K562 (cell line): ENCODE measurements around the gene HMGB1. TPM values are rescaled to one million over a fixed set of nuclear protein-coding genes. Genes with fewer than 3 reads are reported as not detected.

Experiments used
- ATAC-seq: fragments of 200-7000 bp; cut with Tn5 transposase; 3 replicates; pipeline ENCODE4 v1.9.1; 2020; ENCODE audit warnings: moderate library complexity
- BruUV-seq: library from RNA; stranded (reverse); fragments of 400-500 nt; replicated peaks from 2 replicates; lab custom pipeline; 2021; lab: Mats Ljungman, UMichigan
- CTCF ChIA-PET: fragments of 300-600 bp; formaldehyde crosslinking; extraction: SDS; loops from one replicate; lab custom pipeline; 2021; ENCODE audit warnings: low intra/inter-chr PET ratio; lab: Yijun Ruan, JAX
- POLR2A ChIA-PET: fragments of 300-600, 350-650 bp; sonication (Branson Sonifier 250); formaldehyde crosslinking; extraction: SDS; loops from one replicate; lab custom pipeline; 2021; ENCODE audit warnings: antibody characterized with exemption, inconsistent platforms; lab: Yijun Ruan, JAX
- DNase-seq, 4 experiments: peaks; one replicate each; pipeline versions ENCODE4 v3.0.0 to v3.0.0-alpha.2; 2011 to 2018; ENCODE audit warnings: low spot score in 3 of 4, mixed read lengths in 3 of 4; ENCODE audit errors: extremely low read depth in 1 of 4
- FAIRE-seq: peaks from 2 replicates; lab custom pipeline; 2011; peaks lifted over from hg19 to GRCh38; lab: Jason Lieb, UNC
- H2AFZ ChIP-seq: 2 replicates; pipeline ENCODE4 v1.6.0; 2011; ENCODE audit warnings: low read depth, low read length, control low read depth, inconsistent platforms
- H3K27ac ChIP-seq: fragments of 200-600 bp; 3 replicates; pipeline ENCODE4 v1.8.0; 2011; ENCODE audit warnings: low read depth, mild to moderate bottlenecking, control low read depth, inconsistent platforms, low read length, moderate library complexity, mixed read lengths; ENCODE audit errors: extremely low read depth
- H3K27me3 ChIP-seq, 2 experiments: fragments of 300-600 bp in 1 of 2; 2 replicates in 1 of 2; 3 replicates in 1 of 2; pipeline versions ENCODE4 v1.6.0 to v1.8.0; 2011; ENCODE audit warnings: inconsistent platforms in 2 of 2, low read length in 2 of 2, mild to moderate bottlenecking in 1 of 2, mixed read lengths in 1 of 2, moderate library complexity in 1 of 2; ENCODE audit not compliant: control insufficient read depth in 2 of 2, insufficient read depth in 2 of 2
- H3K36me3 ChIP-seq: fragments of 300-600 bp; 3 replicates; pipeline ENCODE4 v1.8.0; 2011; ENCODE audit warnings: mild to moderate bottlenecking, low read length, inconsistent platforms; ENCODE audit not compliant: control insufficient read depth, insufficient read depth
- H3K4me1 ChIP-seq, 2 experiments: fragments of 200-600 bp in 1 of 2; replicated peaks in 1 of 2; 2 replicates in 1 of 2; 3 replicates in 1 of 2; pipeline versions ENCODE4 v1.5.1 to v1.8.0; 2011; ENCODE audit warnings: inconsistent platforms in 2 of 2, low read length in 2 of 2, mild to moderate bottlenecking in 1 of 2, mixed read lengths in 1 of 2, moderate library complexity in 1 of 2; ENCODE audit not compliant: control insufficient read depth in 2 of 2, insufficient read depth in 2 of 2
- H3K4me2 ChIP-seq: 2 replicates; pipeline ENCODE4 v1.6.1; 2011; ENCODE audit warnings: low read length, control low read depth, inconsistent platforms, mixed read lengths; ENCODE audit not compliant: insufficient read depth
- H3K4me3 ChIP-seq: fragments of 200-600 bp; sonication (generic), shearing (Covaris generic); 2 replicates; pipeline ENCODE4 v1.5.1; 2016; ENCODE audit warnings: control low read depth, inconsistent platforms
- H3K79me2 ChIP-seq: fragments of 200-600 bp; 3 replicates; pipeline ENCODE4 v1.8.0; 2011; ENCODE audit warnings: low read length, inconsistent platforms; ENCODE audit not compliant: control insufficient read depth, insufficient read depth
- H3K9ac ChIP-seq, 2 experiments: 2 replicates each; pipeline versions ENCODE4 v1.6.0 to v1.6.1; 2011; ENCODE audit warnings: low read depth in 2 of 2, low read length in 2 of 2, control low read depth in 1 of 2, inconsistent platforms in 1 of 2, mild to moderate bottlenecking in 1 of 2, mixed read lengths in 1 of 2; ENCODE audit not compliant: insufficient read depth in 1 of 2
- H3K9me1 ChIP-seq: one replicate; pipeline ENCODE4 v1.6.0; 2011; ENCODE audit warnings: inconsistent platforms, mild to moderate bottlenecking, low read length, moderate library complexity; ENCODE audit not compliant: control insufficient read depth, insufficient read depth
- H3K9me3 ChIP-seq: replicated peaks from 2 replicates; pipeline ENCODE4 v1.5.1; 2011; ENCODE audit warnings: low read depth, low read length, inconsistent platforms; ENCODE audit not compliant: control insufficient read depth, insufficient read depth
- H4K20me1 ChIP-seq: replicated peaks from 2 replicates; pipeline ENCODE4 v1.6.1; 2011; ENCODE audit warnings: low read length, inconsistent platforms, mixed read lengths; ENCODE audit not compliant: control insufficient read depth, insufficient read depth
- BRF1 ChIP-seq: IDR thresholded peaks from 3 replicates; pipeline ENCODE4 v1.6.1; 2011; ENCODE audit warnings: borderline replicate concordance, mild to moderate bottlenecking; ENCODE audit not compliant: insufficient read length; ENCODE audit errors: extremely low read depth
- CC2D1A ChIP-seq: fragments of 450-650 bp; IDR thresholded peaks from 2 replicates; pipeline ENCODE4 v1.6.1; 2017; ENCODE audit warnings: mild to moderate bottlenecking
- CEBPG ChIP-seq, 3 experiments: fragments of 200-800 bp in 1 of 3; sonication (Bioruptor generic) in 1 of 3; sonication (generic) in 1 of 3; formaldehyde crosslinking in 1 of 3; IDR thresholded peaks in 2 of 3; conservative IDR thresholded peaks in 1 of 3; 2 replicates each; pipeline versions ENCODE4 v1.6.1 to v1.8.0; 2016 to 2022; ENCODE audit warnings: missing compliant biosample characterization in 2 of 3, missing genetic modification characterization in 2 of 3, mild to moderate bottlenecking in 1 of 3, missing genetic modification reagents in 1 of 3
- HMG20A ChIP-seq: fragments of 450-650 bp; formaldehyde crosslinking; conservative IDR thresholded peaks from 2 replicates; pipeline ENCODE4 v1.4.0; 2020; ENCODE audit warnings: mild to moderate bottlenecking, mixed read lengths
- POU5F1 ChIP-seq: fragments of 150-350 bp; IDR thresholded peaks from 2 replicates; pipeline ENCODE4 v1.6.1; 2014; ENCODE audit warnings: borderline replicate concordance, low read length, low read depth, mild to moderate bottlenecking; ENCODE audit not compliant: partially characterized antibody
- PTRF ChIP-seq: fragments of 450-650 bp; IDR thresholded peaks from 2 replicates; pipeline ENCODE4 v1.6.1; 2016; ENCODE audit warnings: mild to moderate bottlenecking, missing genetic modification characterization, missing compliant biosample characterization
- RB1 ChIP-seq: fragments of 450-650 bp; IDR thresholded peaks from 2 replicates; pipeline ENCODE4 v1.6.1; 2017; ENCODE audit warnings: low read depth, mild to moderate bottlenecking
- SIN3B ChIP-seq: fragments of 450-650 bp; IDR thresholded peaks from 2 replicates; pipeline ENCODE4 v1.6.1; 2017; ENCODE audit warnings: low read depth, mild to moderate bottlenecking, moderate library complexity
- SPI1 ChIP-seq: IDR thresholded peaks from 2 replicates; pipeline ENCODE4 v1.6.1; 2011; ENCODE audit warnings: low read depth, low read length, control low read depth, borderline replicate concordance
- TAF9B ChIP-seq: fragments of 450-650 bp; IDR thresholded peaks from 2 replicates; pipeline ENCODE4 v1.6.1; 2018; ENCODE audit warnings: mild to moderate bottlenecking; ENCODE audit not compliant: partially characterized antibody
- THRAP3 ChIP-seq: fragments of 450-650 bp; IDR thresholded peaks from 2 replicates; pipeline ENCODE4 v1.6.1; 2016; ENCODE audit warnings: mild to moderate bottlenecking, inconsistent platforms, borderline replicate concordance
- YBX1 ChIP-seq: fragments of 450-650 bp; IDR thresholded peaks from 2 replicates; pipeline ENCODE4 v1.7.1; 2016; ENCODE audit warnings: mild to moderate bottlenecking
- ZNF224 ChIP-seq: sonication (generic); formaldehyde crosslinking; IDR thresholded peaks from 2 replicates; pipeline ENCODE4 v1.8.0; 2022; ENCODE audit warnings: mild to moderate bottlenecking, missing genetic modification reagents
- ZNF384 ChIP-seq: IDR thresholded peaks from 2 replicates; pipeline ENCODE4 v1.6.1; 2012; ENCODE audit warnings: low read depth, low read length, improper control_type of control experiment
- ZNF830 ChIP-seq: fragments of 250-450 bp; sonication (Bioruptor Pico); IDR thresholded peaks from 2 replicates; pipeline ENCODE4 v1.5.0; 2021; ENCODE audit warnings: mild to moderate bottlenecking
- WGBS: fragments of 100-300 bp; shearing (Covaris generic); methylation state at CpG from one replicate; pipeline ENCODE4 v1.1.6; 2016; ENCODE audit warnings: low coverage, mixed read lengths; ENCODE audit not compliant: insufficient coverage; ENCODE audit errors: missing lambda C conversion rate; 5-methylcytosine and 5-hydroxymethylcytosine counted together
- in situ Hi-C: fragments of 300-500 bp; cut with MboI; formaldehyde crosslinking; loops from 4 replicates; pipeline ENCODE4 v1.15.0; 2018; ENCODE audit warnings: inconsistent platforms, mixed read lengths
- intact Hi-C: fragments of 100-400 bp; cut with micrococcal nuclease; formaldehyde crosslinking; loops from 2 replicates; pipeline ENCODE4 v1.14.2; 2022
- polyA plus RNA-seq, 8 experiments: library from polyadenylated mRNA; depleted of rRNA in 4 of 8; stranded (reverse) in 5 of 8; unstranded in 3 of 8; fragments of >200 nt; fragmentation: Nextera tagmentation in 2 of 8; fragmentation: Illumina TruSeq in 1 of 8; extraction: Ambion mirVana in 2 of 8; extraction: Trizol in 1 of 8; gene quantifications; 2 replicates each; pipeline versions ENCODE4 v1.2.1 to v1.2.3, GENCODE V29; 2011 to 2014; ENCODE audit warnings: inconsistent platforms in 1 of 8, missing spikeins in 1 of 8
- total RNA-seq, 7 experiments: library from RNA; depleted of rRNA in 6 of 7; stranded (reverse); fragments of >200 nt in 6 of 7; fragmentation: Illumina TruSeq in 2 of 7; extraction: Trizol in 2 of 7; gene quantifications; 2 replicates each; pipeline versions ENCODE4 v1.2.1 to v1.2.3, GENCODE V29; 2011 to 2021; ENCODE audit warnings: low replicate concordance in 1 of 7
- TF ChIP-seq, protein P1 (sequence below): sonication (generic); formaldehyde crosslinking; IDR thresholded peaks from 2 replicates; pipeline ENCODE4 v1.8.0; 2022; ENCODE audit warnings: mild to moderate bottlenecking, missing genetic modification reagents
- TF ChIP-seq, protein P2 (sequence below): fragments of 250-450 bp; sonication (Bioruptor Pico); IDR thresholded peaks from 2 replicates; pipeline ENCODE4 v1.5.0; 2022; ENCODE audit warnings: mild to moderate bottlenecking
- TF ChIP-seq, protein P3 (sequence below): IDR thresholded peaks from 3 replicates; pipeline ENCODE4 v1.6.1; 2011; ENCODE audit warnings: borderline replicate concordance, mild to moderate bottlenecking; ENCODE audit not compliant: insufficient read length, insufficient read depth

Gene HMGB1
- total and polyA plus RNA-seq, 9 of the 15 experiments (the other 6 are each of a cell fraction or from before 2014, with no cell fraction given), result 442 to 1,896 (median 933) TPM

DNA sequence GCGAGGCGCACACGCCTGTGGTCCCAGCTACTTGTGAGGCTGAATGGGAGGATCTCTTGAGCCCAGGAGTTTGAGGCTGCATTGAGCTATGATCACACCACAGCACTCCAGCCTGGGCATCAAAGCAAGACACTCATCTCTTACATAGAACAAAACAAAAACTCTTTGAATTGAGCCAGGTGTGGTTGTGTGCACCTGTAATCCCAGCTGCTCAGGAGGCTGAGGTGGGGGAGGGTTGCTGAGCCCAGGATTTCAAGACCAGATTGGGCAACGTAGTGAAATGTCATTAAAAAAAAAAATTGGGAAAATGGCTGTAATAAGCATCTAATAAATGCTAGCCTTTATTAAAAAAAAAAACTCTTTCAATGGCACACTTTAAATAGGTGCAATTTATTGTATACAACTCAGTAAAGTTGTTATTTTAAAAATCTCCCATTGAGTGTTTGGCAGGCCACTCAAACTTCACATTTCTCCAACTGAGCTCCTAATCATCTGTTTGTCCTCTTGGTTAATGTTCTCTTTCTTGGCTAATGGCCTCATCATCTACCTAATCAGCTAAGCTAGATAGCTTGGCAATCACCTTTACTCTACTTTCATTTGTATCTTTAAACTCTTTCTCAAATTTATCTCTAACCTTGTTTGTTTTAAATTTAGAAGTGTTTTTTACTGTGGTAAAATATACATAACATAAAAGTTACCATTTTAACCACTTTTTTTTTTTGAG lies 28.1 kb upstream of the HMGB1 start (continued):
- TF ChIP-seq ZNF830 (CRISPR knock-in tag) (no peak), SIN3B (no peak), CC2D1A (no peak)
- TF ChIP-seq, protein P1, sequence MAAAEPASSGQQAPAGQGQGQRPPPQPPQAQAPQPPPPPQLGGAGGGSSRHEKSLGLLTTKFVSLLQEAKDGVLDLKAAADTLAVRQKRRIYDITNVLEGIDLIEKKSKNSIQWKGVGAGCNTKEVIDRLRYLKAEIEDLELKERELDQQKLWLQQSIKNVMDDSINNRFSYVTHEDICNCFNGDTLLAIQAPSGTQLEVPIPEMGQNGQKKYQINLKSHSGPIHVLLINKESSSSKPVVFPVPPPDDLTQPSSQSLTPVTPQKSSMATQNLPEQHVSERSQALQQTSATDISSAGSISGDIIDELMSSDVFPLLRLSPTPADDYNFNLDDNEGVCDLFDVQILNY (CRISPR knock-in tag), result no peak

DNA sequence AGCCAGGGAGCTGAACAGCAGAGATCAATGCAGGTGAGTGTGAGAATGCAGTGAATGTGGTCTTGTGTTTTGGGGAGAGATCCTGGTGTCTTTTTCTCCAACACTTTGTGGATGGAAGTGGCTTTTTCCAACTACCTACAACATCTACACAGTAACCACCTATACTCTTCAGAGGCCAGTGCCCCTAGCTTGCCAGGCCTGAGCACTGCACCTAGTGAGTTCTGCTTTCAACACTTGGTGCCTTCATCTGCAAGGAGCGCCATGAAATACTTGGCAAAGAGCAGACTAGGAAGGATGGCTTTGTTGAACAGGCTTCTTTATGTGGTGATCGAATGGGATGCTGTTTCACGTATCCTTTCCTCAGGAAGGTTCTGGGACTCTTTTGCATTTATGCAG lies 21.3 kb upstream of the HMGB1 start:
- WGBS, result 0% methylated on average over 3 of the region's 3 CpGs
- no peak for ATAC-seq
- DNase-seq, result no peak
- Histone ChIP-seq H3K27me3 (peaks cover 12 to 30% of the 10 kb centered on the region in 2 experiments), H3K27ac (no peak overlapping the region), H3K4me1 (no peaks in the 10 kb centered on the region), H3K9me1 (no peaks in the 10 kb centered on the region), H2AFZ (no peak overlapping the region), H3K79me2 (no peaks in the 10 kb centered on the region), H3K4me3 (no peak overlapping the region), H3K4me2 (no peak overlapping the region), H4K20me1 (no peaks in the 10 kb centered on the region; the same call in 1 of the 2 replicates), H3K9ac (no peak overlapping the region), H3K36me3 (no peaks in the 10 kb centered on the region), H3K9me3 (no peaks in the 10 kb centered on the region)
- FAIRE-seq, result no peak
- intact Hi-C loops (no loop called here), in situ Hi-C loops (no loop called here)
- no TSS peak for BruUV-seq
- POLR2A ChIA-PET, result no interaction called here
- CTCF ChIA-PET, result no interaction called here
- TF ChIP-seq THRAP3 (no peak), RB1 (no peak), CEBPG (CRISPR knock-in tag; IDR thresholded peaks at IDR 0.05) (no peak), CEBPG (tag; conservative IDR thresholded peaks at IDR 0.05 in 1 of 2, IDR thresholded peaks at IDR 0.05 in 1 of 2) (no peak), ZNF224 (CRISPR knock-in tag) (no peak), SPI1 (no peak), TAF9B (no peak), YBX1 (no peak), HMG20A (CRISPR knock-in tag) (no peak), POU5F1 (no peak), PTRF (tag) (no peak), ZNF384 (no peak), BRF1 (no peak)
- TF ChIP-seq, protein P2, sequence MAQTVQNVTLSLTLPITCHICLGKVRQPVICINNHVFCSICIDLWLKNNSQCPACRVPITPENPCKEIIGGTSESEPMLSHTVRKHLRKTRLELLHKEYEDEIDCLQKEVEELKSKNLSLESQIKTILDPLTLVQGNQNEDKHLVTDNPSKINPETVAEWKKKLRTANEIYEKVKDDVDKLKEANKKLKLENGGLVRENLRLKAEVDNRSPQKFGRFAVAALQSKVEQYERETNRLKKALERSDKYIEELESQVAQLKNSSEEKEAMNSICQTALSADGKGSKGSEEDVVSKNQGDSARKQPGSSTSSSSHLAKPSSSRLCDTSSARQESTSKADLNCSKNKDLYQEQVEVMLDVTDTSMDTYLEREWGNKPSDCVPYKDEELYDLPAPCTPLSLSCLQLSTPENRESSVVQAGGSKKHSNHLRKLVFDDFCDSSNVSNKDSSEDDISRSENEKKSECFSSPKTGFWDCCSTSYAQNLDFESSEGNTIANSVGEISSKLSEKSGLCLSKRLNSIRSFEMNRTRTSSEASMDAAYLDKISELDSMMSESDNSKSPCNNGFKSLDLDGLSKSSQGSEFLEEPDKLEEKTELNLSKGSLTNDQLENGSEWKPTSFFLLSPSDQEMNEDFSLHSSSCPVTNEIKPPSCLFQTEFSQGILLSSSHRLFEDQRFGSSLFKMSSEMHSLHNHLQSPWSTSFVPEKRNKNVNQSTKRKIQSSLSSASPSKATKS (CRISPR knock-in tag), result no peak
- TF ChIP-seq, protein P3, sequence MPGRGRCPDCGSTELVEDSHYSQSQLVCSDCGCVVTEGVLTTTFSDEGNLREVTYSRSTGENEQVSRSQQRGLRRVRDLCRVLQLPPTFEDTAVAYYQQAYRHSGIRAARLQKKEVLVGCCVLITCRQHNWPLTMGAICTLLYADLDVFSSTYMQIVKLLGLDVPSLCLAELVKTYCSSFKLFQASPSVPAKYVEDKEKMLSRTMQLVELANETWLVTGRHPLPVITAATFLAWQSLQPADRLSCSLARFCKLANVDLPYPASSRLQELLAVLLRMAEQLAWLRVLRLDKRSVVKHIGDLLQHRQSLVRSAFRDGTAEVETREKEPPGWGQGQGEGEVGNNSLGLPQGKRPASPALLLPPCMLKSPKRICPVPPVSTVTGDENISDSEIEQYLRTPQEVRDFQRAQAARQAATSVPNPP, result no peak
